Heart left ventricle (tissue), 13 donors: Measurements from ENCODE around the gene HSPB8.
A peak's percentile ranks its signal among the peaks of the same experiment; 100 is the strongest.

Experiments
- CTCF ChIP-seq, 12 donors: fragments of 200-600 bp; sonication (generic) in 4 of 12; IDR thresholded peaks; one replicate each; pipeline versions ENCODE4 v1.5.0 to v1.8.0; 2018 to 2022; ENCODE audit warnings: antibody characterized with exemption in 12 of 12, mild to moderate bottlenecking in 5 of 12
- POLR2A ChIP-seq, 2 donors: fragments of 450-650 bp; IDR thresholded peaks; one replicate each; pipeline ENCODE4 v1.6.1; 2017; ENCODE audit warnings: antibody characterized with exemption in 2 of 2, mild to moderate bottlenecking in 2 of 2, moderate library complexity in 2 of 2
- donor health status: ischemic (EF 13 %, LVEDD 7.1; RV severe dilation, severe dysfunction).
- donor health status: DM: no; HTN: yes; CAD: no.
- donor health status: DM: no; HTN: no; CAD: no.
- donor health status: ischemic (EF 25% LVEDD 6.9; RV normal size, moderate dysfunction).
- donor health status: ischemic (EF 25% LVEDD 5.7; RV mildly dilated, moderate dysfunction).
- donor health status: ischemic (EF 35%, LVEDD 5.7; RV mildly dilated, moderate dysfunction).
- donor health status: nonischemic (EF 11% LVEDD 7.7; RV severe dilation, severe dysfunction).
- donor health status: DM: yes; HTN: yes; CAD: no.
- donor health status: PGD.
- donor health status: ischemic (EF 29% LVEDD 5.4; RV normal size, mild dysfunction).
- donor health status: nonischemic (EF 23%, LVEDD 6.1; RV moderate dilation, normal function).

- TF ChIP-seq CTCF (IDR thresholded peaks at IDR 0.05) (no peak), POLR2A (IDR thresholded peaks at IDR 0.05) (peak in 1 of 2 donors; percentile 61)
These were observed 747 bp downstream of the HSPB8 start for GRCh38 chr12:119179335-119180021.
